WERI-Rb-1 (cell line): ENCODE measurements around the gene MAGEC1.

Experiments used
- DNase-seq: peaks from one replicate; pipeline ENCODE4 v3.0.0-alpha.2; 2020
- H3K27ac ChIP-seq: fragments of 250-450 bp; sonication (Bioruptor Pico); 2 replicates; pipeline ENCODE4 v1.5.1; 2020; ENCODE audit warnings: mild to moderate bottlenecking, moderate library complexity
- H3K27me3 ChIP-seq: fragments of 250-450 bp; sonication (Bioruptor Pico); 2 replicates; pipeline ENCODE4 v1.5.1; 2021; ENCODE audit warnings: mild to moderate bottlenecking, low read depth, moderate library complexity; ENCODE audit not compliant: insufficient read depth, severe bottlenecking
- H3K36me3 ChIP-seq: fragments of 250-450 bp; sonication (Bioruptor Pico); 2 replicates; pipeline ENCODE4 v1.5.1; 2020; ENCODE audit warnings: mild to moderate bottlenecking, moderate library complexity
- H3K4me3 ChIP-seq: 2 replicates; pipeline ENCODE4 v1.5.1; 2011; ENCODE audit warnings: low read depth, mild to moderate bottlenecking, control low read depth, low read length
- H3K9me3 ChIP-seq: fragments of 250-450 bp; sonication (Bioruptor Pico); 2 replicates; pipeline ENCODE4 v1.5.1; 2021; ENCODE audit warnings: mild to moderate bottlenecking, moderate library complexity; ENCODE audit not compliant: severe bottlenecking
- TF ChIP-seq, protein P1 (sequence below): IDR thresholded peaks from 2 replicates; pipeline ENCODE4 v1.5.1; 2011; ENCODE audit warnings: low read depth, mild to moderate bottlenecking, control low read depth, inconsistent platforms, low read length

Gene MAGEC1

GRCh38 chrX:141958675-141959074, 55.0 kb downstream of the MAGEC1 start:
- no peak for DNase-seq
- no peaks in the 10 kb centered on the region for H3K36me3 ChIP-seq
- no peak overlapping the region for H3K4me3 ChIP-seq
- no peak overlapping the region for H3K27ac ChIP-seq
- peaks cover 18% of the 10 kb centered on the region for H3K27me3 ChIP-seq
- TF ChIP-seq, protein P1, sequence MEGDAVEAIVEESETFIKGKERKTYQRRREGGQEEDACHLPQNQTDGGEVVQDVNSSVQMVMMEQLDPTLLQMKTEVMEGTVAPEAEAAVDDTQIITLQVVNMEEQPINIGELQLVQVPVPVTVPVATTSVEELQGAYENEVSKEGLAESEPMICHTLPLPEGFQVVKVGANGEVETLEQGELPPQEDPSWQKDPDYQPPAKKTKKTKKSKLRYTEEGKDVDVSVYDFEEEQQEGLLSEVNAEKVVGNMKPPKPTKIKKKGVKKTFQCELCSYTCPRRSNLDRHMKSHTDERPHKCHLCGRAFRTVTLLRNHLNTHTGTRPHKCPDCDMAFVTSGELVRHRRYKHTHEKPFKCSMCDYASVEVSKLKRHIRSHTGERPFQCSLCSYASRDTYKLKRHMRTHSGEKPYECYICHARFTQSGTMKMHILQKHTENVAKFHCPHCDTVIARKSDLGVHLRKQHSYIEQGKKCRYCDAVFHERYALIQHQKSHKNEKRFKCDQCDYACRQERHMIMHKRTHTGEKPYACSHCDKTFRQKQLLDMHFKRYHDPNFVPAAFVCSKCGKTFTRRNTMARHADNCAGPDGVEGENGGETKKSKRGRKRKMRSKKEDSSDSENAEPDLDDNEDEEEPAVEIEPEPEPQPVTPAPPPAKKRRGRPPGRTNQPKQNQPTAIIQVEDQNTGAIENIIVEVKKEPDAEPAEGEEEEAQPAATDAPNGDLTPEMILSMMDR = no peak
- H3K9me3 ChIP-seq = no peaks in the 10 kb centered on the region
